Thyroid gland (tissue), 4 donors: ENCODE data around the gene SIPA1.

Source experiments
- POLR2A ChIP-seq, 2 donors: fragments of 450-650 bp; IDR thresholded peaks; one replicate each; pipeline ENCODE4 v1.6.1; 2017; ENCODE audit warnings: antibody characterized with exemption in 2 of 2, mild to moderate bottlenecking in 2 of 2, moderate library complexity in 1 of 2
- TF ChIP-seq, protein P1 (sequence below), 6 experiments: fragments of 200-600 bp in 3 of 6; fragments of 450-650 bp in 3 of 6; sonication (generic) in 3 of 6; IDR thresholded peaks; one replicate each; pipeline ENCODE4 v1.5.1; 2016 to 2019; ENCODE audit warnings: antibody characterized with exemption in 6 of 6, mild to moderate bottlenecking in 2 of 6, inconsistent platforms in 1 of 6, moderate library complexity in 1 of 6

GRCh38 chr11:65610404-65610803 lies 27.5 kb upstream of the SIPA1 start:
- no peak for TF ChIP-seq POLR2A (IDR thresholded peaks at IDR 0.05)
- TF ChIP-seq, protein P1, sequence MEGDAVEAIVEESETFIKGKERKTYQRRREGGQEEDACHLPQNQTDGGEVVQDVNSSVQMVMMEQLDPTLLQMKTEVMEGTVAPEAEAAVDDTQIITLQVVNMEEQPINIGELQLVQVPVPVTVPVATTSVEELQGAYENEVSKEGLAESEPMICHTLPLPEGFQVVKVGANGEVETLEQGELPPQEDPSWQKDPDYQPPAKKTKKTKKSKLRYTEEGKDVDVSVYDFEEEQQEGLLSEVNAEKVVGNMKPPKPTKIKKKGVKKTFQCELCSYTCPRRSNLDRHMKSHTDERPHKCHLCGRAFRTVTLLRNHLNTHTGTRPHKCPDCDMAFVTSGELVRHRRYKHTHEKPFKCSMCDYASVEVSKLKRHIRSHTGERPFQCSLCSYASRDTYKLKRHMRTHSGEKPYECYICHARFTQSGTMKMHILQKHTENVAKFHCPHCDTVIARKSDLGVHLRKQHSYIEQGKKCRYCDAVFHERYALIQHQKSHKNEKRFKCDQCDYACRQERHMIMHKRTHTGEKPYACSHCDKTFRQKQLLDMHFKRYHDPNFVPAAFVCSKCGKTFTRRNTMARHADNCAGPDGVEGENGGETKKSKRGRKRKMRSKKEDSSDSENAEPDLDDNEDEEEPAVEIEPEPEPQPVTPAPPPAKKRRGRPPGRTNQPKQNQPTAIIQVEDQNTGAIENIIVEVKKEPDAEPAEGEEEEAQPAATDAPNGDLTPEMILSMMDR (IDR thresholded peaks at IDR 0.05): no peak
